GM21825 (cell line): ENCODE measurements around the gene MGAT3.

Experiments used
- ATAC-seq: cut with Tn5 transposase; IDR thresholded peaks from one replicate; pipeline ENCODE4 v1.9.1; 2021; ENCODE audit warnings: mild to moderate bottlenecking, moderate library complexity; ENCODE audit not compliant: unreplicated experiment

MGAT3 gene

DNA sequence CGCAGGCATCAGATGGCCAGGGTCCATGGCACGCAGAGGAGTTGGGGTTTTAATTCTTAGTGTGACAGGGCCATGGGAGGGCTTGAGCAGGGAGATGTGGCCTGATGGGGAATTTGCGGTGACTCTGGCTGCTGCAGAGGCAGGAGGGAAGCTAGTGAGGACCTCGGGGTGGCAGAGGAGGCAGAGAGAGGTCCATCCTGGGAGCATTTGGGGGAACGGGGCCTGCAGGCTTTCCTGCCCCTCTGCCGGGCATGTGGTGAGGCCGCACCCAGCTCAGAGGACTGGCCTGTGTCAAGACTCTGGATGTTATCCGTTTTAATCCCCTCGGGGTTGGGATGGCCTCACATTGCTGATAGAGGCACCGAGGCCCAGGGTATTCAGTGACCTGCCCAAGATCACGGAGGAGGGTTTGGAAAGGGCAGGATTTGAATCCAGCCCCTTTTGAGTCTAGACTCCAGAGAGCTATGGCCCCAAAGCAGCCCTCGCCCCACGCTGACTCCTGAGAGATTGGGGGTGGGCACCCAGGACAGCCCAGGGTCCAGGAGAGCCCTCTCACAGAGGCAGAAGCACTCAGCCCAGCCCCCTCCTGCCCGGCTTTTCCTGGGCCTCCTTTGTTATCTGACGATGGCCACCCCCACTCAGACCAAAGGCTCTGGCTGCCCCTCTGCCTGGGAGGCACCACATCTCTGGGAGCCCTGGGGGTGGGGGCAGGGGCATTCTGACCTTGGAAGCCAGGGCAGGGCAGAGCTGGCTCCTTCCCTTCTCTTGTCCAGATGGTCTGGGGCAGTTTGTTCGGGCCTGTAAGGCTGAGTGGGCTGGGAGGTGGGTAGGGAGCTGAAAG is 13.9 kb downstream of the MGAT3 start:
- no peak for ATAC-seq

- peak; percentile 56 for ATAC-seq
Observed at GRCh38 chr22:39471381-39472141, 14.7 kb downstream of the MGAT3 start.

DNA sequence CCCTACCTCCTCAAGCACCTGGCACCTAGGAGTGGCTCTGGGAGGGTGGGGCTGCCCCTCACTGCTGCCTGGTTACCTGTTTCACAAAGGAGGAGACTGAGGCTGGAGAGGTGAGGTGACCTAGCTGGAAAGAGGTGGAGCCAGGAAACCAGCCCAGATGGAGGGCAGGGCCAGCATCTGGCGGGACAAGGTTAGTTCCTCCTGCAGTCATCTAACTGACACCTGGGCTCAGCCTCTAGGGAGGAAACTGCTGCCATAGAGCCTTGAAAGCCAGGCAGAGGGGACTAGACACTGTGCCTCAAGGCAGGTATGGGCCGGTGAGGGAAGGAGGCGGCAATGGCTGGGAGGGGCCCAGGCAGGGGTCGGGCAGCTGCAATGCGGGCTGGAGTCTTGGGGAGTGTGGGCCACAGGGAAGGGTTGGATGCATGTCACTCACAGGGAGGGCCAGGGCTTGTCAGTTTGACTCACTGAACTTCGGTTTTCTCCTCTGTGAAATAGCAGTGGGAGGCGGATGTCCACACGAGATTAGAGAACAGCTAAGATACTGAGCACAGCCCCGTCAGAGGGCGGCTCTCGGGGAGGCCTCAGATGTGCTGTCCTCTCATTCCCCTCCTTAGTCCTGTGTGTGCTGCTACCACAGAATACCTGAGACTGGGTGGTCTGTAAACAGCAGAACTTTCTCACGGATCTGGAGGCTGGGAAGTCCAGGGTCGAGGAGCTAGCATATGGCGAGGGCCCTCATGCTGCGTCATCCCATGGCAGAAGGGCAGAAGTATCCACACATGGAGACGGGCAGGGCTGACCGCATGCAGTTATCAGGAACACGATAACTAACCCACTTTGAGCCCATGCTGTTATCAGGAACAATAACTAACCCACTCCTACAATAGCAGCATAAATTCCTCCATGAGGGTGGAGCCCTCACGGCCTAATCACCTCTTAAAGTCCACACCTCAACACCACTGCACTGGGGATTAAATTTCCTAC is 16.1 kb downstream of the MGAT3 start:
- no peak for ATAC-seq

- ATAC-seq = no peak
Observed at GRCh38 chr22:39473851-39474250, 17.0 kb downstream of the MGAT3 start.

DNA sequence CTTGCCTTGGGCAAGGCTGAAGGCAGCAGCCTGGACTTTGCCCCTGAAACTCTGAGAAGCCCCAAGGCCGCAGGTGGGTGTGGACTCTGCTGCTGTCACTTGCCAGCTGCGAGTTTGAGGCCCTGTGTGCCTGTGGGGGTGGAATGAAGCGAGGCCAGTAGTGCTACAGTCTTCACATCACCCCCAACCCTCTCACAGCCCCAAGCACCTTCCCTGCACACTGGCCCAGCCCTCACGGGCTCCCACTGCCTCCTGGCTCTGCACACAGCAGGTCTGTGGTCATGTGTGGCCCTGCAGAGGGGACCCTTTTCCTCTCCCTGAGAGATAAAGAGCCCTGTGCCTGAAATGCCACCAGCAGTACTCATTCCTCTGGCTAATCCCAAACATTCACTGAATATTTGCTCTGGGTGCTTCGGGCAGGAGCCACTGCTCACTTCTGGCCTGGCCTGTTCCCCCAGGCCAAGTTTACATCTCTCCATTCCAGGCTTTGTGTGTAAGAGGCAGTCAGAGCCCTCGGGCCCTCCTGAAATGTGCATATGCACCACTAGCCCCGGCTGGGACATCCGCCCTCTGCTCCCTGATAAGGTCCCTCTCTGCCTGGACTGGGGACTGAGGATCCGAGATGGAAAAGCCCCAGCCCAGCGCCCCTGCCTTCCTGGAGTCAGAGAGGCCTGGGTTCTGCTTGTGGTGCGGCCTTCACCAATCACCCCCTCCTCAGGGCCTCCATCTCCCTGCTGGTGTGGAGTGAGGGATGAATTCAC is 17.7 kb downstream of the MGAT3 start:
- no peak for ATAC-seq

- ATAC-seq = no peak
Observed at GRCh38 chr22:39475337-39475736, 18.5 kb downstream of the MGAT3 start.

- no peak for ATAC-seq
Observed at GRCh38 chr22:39475902-39476301, 19.1 kb downstream of the MGAT3 start.

- ATAC-seq = no peak
Observed at GRCh38 chr22:39476664-39477063, 19.9 kb downstream of the MGAT3 start.

- no peak for ATAC-seq
Observed at GRCh38 chr22:39477542-39477941, 20.7 kb downstream of the MGAT3 start.

GRCh38 chr22:39478441-39478850 is 21.6 kb downstream of the MGAT3 start:
- ATAC-seq = no peak

DNA sequence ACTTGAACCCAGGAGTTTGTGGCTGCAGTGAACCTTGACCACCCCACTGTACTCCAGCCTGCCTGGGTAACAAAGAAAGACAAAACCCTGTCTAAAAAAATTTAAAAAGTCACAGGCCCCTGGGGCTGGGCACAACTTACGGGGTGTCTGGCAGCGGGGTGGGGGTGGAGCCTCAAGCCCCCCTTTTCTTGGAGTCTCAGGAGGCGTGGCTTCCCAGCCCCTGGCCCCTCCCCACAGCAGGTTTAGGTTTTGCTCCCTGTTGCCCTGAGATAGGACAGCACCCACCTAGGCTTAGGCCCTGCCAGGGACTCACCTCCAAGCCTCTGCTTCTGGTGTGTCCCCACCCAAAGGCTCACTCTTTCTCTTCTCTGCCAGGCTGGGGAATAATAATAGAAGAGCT is 22.4 kb downstream of the MGAT3 start:
- ATAC-seq = no peak

DNA sequence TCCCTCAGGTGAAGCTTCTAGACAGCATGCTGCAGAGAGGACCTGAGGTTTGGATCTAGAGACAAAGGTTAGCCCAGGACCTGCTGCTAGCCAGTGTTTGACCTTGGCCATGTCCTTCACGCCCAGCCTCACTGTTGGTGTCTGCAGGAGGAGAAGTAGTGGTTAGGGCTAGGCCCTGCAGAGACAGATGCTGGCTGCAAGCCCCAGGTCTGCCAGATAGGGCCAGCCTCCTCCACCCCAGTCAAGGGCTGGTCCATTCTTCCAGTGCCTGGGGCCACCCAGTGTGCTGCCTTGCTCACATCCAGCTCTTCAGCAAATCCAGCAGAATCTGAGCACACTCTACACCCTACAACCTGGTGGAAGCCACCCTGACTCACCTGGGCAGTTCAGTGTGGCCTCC is 23.7 kb downstream of the MGAT3 start:
- ATAC-seq = no peak

- ATAC-seq = no peak
Observed at GRCh38 chr22:39481054-39481453, 24.2 kb downstream of the MGAT3 start.

DNA sequence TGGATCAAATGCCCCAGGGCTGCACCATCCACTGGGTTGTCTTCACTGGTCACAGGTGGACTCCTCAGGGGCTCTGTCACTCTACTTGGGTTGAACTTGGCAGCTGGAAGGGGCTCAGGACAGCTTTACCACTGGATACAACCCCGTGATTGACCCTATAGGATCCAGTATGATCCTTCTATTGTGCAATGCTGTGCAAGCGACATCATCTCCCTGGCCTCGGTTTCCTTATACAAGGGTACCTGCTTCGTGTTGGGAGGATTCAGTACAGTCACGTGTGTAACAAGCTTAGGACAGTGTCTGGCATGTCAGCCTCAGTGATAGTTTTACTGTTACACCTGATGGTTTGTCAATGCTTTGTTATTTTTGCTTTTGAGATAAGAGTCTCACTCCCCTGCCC is 24.8 kb downstream of the MGAT3 start:
- ATAC-seq = no peak

GRCh38 chr22:39482768-39483167 is 26.0 kb downstream of the MGAT3 start:
- ATAC-seq = no peak

DNA sequence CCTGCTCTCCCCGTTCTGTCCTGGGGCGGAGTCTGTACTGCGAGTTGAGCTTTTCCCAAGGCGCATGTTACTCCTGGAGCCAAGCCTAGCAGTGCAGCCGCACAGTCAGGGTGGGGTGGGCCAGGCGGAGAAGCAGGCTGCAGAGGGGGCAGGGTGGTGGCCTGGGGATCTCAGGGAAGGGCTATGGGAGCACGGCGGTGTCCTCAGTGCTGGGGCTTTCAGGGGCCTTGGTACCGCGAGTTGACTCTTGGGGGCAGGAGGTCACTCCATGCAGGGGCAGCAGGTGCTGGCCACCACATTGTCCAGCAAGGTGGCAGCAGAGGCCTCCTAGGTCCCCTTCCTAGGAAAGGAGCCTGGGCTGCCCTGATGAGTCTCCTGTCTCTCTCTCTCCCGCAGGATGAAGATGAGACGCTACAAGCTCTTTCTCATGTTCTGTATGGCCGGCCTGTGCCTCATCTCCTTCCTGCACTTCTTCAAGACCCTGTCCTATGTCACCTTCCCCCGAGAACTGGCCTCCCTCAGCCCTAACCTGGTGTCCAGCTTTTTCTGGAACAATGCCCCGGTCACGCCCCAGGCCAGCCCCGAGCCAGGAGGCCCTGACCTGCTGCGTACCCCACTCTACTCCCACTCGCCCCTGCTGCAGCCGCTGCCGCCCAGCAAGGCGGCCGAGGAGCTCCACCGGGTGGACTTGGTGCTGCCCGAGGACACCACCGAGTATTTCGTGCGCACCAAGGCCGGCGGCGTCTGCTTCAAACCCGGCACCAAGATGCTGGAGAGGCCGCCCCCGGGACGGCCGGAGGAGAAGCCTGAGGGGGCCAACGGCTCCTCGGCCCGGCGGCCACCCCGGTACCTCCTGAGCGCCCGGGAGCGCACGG is 30.4 kb downstream of the MGAT3 start:
- no peak for ATAC-seq

- no peak for ATAC-seq
Observed at GRCh38 chr22:39487826-39488520, 31.2 kb downstream of the MGAT3 start.

DNA sequence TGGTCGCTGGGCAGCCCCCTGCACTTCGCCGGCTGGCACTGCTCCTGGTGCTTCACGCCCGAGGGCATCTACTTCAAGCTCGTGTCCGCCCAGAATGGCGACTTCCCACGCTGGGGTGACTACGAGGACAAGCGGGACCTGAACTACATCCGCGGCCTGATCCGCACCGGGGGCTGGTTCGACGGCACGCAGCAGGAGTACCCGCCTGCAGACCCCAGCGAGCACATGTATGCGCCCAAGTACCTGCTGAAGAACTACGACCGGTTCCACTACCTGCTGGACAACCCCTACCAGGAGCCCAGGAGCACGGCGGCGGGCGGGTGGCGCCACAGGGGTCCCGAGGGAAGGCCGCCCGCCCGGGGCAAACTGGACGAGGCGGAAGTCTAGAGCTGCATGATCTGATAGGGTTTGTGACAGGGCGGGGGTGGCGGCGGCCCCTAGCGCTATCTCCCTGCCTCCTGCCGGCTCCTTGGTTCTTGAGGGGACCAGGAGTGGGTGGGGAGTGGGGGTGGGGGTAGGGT is 31.8 kb downstream of the MGAT3 start:
- ATAC-seq = no peak
